Activated T-cell treated with anti-CD3 and anti-CD28 coated beads, Interleukin-2, amount 50 U/mL, for 48 hours (primary cell): ENCODE results near the gene ZNRF1.
A peak's percentile ranks its signal among the peaks of the same experiment; 100 is the strongest.
"Not testable (repeated sequence)": the region's sequence is repeated elsewhere in the genome, so short reads cannot be mapped to it uniquely, and the experiment has no call there.

Experiments
- DNase-seq, 2 experiments: peaks; one replicate each; pipeline ENCODE4 v3.0.0-alpha.2; 2020

Gene ZNRF1

DNA sequence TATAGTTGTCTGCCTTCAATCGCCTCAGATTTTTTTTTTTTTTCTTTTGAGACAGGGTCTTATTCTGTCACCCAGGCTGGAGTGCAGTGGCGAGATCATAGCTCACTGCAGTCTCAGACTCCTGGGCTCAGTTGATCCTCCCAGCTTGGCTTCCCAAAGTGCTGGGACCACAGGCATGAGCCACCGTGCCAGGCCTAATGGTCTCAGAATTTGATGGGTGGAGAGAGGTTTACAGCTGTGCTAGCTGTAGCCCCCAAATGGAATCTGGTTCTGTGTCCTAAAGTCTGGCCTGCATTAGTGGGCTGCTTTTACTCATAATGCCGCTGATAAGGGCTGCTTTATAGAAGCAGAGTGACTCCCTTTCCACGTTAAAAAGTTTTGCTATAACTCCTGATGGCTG, 5.1 kb downstream of the ZNRF1 start:
- DNase-seq, result no peak

- no peak for DNase-seq
These were observed 5.6 kb downstream of the ZNRF1 start for GRCh38 chr16:75004460-75004859.

DNA sequence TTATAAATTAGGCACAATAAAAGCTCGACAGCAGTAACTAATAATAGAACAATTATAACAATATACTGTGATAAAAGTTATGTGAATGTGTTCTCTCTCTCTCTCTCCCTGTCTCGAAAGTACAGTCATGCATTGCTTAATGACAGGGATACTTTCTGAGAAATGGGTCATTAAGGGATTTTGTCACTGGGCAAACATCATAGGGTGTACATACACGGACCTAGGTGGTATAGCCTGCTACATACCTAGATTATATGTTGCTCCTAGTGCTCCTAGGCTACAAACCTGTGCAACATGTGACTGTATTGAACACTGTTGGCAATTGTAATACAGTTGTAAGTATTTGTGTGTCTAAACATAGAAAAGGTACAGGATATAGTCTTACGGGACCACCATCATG, 6.9 kb downstream of the ZNRF1 start:
- no peak for DNase-seq

- no peak for DNase-seq
These were observed 8.6 kb downstream of the ZNRF1 start for GRCh38 chr16:75007443-75007842.

DNA sequence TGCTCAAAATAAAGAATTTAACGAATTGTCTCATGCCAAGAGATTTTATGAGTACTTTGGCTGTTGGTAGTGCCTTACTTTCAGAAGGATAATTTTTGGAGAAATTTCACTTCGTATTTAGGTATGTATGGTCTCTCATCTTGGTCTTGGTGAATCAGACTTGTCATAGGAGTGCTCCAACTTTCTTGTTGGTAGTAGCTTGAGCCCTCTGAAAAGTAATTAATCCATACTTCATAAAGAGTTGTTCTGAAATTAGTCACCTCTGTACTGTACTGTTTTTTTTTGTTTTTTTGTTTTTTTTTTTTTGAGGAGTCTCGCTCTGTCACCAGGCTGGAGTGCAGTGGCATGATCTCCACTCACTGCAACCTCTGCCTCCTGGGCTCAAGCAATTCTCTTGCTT, 11.6 kb downstream of the ZNRF1 start:
- DNase-seq, result no peak

GRCh38 chr16:75011634-75012307, 12.9 kb downstream of the ZNRF1 start:
- DNase-seq, result peak; percentile 64 to 69

DNA sequence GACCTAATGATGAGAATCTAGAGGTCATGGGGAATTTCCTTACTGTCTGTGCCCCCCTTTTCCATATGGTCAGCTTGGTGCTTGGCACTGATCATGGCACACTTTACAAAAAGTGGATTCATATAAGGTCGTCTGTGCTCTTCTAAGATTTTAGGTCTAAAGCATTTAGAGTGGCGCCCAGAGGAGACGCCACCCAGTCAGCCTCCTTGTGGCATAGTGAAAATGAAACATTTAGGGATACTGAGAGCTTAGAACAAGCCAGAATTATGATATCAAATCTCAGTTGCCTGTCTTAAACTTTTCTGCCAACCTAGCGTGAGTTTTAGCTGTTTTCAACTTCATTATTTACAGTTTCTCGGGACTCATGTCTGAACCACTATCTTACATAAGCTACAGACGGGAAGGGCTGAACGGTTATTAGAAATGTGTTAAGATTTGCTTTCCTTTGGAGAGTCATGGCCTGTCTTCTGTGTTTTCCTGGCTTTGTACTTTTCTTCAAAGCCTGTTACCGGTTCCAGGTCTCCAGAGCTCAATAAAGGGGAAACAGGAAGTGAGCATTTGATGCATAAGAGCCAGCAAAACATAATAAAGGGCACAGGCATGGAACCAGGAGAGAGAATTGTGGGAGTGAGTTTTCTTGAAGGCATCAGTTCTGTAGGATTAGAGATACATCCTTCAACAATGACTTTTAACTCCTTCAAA, 13.7 kb downstream of the ZNRF1 start:
- peak in 1 of 2 experiments; percentile 17 for DNase-seq

DNA sequence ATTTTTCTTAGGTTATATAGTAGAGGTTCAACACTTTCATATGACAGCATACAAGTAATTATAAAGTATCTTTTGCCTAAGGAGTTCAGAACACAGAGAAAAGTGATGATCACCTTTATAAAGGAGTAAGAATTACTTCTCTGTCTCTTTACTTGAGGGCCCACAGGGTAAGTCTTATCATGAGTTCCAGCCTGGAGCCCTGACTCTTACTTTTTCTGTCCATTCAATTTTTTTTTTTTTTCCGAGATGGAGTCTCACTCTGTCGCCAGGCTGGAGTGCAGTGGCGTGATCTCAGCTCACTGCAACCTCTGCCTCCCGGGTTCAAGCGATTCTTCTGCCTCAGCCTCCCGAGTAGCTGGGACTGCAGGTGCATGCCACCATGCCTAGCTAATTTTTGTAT, 14.3 kb downstream of the ZNRF1 start:
- not testable (repeated sequence) for DNase-seq

- DNase-seq, result no peak
These were observed 15.5 kb downstream of the ZNRF1 start for GRCh38 chr16:75014318-75014717.

DNA sequence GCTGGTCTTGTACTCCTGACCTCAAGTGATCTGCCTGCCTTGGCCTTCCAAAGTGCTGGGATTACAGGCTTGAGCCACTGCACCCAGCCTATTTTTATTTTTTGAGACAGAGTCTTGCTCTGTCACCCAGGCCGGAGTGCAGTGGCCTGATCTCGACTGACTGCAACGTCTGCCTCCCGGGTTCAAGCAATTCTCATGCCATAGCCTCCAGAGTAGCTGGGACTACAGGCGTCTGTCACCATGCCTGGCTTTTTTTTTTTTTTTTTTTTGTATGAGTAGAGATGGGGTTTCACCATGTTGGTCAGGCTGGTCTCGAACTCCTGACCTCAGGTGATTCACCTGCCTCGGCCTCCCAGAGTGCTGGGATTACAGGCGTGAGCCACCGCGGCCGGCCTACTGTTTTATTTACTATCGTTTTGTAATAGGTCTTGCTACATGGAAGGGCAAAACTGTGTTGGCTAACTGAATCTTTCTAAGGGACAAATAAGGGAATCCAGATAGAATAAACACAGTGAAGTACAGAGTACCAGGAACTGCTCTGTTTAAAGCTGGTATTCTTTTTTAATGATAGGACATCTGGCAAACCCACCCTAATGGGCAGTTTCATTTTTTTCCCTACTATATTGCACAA, 17.7 kb downstream of the ZNRF1 start:
- peak in 1 of 2 experiments; percentile 21 for DNase-seq

DNA sequence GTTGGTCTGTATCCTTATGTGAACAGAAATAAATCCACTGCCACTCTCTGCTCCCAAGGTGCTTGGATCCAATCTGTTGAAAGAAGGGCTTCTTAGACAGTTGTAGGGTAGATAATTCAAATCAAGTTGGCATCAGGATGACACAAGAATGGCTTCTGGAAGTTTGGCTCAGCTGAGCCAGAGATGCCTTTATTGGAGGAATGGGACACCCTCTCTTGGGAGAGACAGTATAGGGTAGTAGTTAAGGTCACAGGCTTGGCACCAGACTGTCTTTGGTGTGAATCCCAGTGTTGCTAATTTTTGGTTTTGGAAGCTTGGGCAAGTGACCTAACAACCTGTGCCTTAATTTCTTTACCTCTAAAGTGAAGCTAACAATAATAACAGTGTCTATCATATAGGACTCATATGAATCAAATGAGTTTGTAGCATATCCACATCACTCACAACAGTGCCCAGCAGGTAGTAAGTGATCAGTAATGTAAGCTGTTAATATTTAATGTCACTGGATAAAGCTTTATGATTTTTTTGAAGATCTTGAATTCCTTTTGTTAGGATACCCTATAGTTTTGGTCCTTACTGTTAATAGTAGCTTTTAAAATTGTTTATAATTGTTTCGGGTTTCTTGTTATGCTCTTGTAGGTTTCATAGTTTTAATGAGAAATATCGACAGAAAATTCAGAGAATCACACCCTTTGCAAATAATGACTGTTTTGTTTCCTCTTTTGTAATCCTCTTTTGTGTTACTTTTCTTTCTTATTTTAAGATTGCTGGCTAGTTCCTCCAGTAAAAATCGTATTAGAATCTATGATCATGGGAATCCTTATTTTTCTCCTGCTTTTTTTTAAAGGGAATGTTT, 19.1 kb downstream of the ZNRF1 start:
- peak in 1 of 2 experiments; percentile 8 for DNase-seq

- no peak for DNase-seq
These were observed 20.2 kb downstream of the ZNRF1 start for GRCh38 chr16:75019007-75019406.

DNA sequence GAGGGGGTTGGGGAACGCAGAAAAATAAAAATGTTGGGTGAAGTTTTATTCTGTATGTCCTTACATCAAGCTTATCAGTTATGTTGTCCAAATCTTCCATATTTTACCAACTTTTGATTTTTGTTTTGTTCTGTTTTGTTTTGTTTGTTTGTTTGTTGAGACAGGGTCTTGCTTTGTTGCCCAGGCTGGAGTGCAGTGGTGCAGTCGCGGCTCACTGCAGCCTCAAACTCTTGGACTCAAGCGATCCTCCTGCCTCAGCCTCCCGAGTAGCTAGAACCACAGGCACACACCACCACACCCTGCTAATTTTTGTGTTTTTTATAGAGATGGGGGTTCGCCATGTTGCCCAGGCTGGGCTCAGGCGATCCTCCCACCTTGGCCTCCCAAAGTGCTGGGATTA, 20.8 kb downstream of the ZNRF1 start:
- DNase-seq, result no peak

DNA sequence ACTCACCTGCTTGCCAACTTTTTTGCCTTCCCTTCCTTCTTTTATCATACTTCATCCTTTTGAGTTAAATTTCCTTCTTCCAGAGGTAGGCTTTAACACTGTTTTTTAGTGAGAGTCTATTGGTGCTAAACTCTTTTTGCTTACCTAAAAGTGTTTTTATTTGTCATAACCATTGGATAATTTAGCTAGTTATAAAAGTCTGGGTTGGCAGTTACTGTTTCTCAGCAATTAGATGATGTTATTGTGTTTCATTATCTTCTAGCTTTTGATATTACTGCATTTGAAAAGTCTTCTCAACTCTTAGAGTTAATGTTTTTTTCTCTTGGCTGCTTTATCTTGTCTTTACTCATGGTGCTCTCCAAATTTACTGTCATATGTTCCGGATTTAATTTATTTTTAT, 22.6 kb downstream of the ZNRF1 start:
- no peak for DNase-seq

GRCh38 chr16:75022567-75022966, 23.7 kb downstream of the ZNRF1 start:
- DNase-seq, result no peak

- no peak for DNase-seq
These were observed 24.2 kb downstream of the ZNRF1 start for GRCh38 chr16:75023009-75023408.

- DNase-seq, result no peak
These were observed 25.4 kb downstream of the ZNRF1 start for GRCh38 chr16:75024182-75024581.

DNA sequence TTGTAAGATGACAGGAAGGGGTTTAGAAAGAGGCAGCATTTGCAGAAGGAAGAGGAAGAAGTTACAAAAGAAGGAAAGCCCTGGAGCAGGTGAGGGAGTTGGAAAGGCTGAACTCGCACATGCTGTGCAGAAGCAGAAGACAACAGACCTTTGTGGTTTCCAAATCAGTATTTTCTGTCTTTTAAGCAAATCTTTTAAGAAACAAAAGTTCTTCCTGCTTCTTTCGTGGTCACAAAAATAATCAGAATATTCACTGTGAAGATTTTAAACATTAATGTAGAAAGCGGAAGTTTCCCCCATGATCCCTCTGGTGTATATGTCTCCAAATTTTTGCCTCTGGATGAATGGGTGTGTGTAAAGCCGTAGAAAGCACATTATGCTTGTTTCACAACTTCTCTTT, 25.8 kb downstream of the ZNRF1 start:
- no peak for DNase-seq

GRCh38 chr16:75025761-75026160, 26.9 kb downstream of the ZNRF1 start:
- DNase-seq, result peak in 1 of 2 experiments; percentile 5

DNA sequence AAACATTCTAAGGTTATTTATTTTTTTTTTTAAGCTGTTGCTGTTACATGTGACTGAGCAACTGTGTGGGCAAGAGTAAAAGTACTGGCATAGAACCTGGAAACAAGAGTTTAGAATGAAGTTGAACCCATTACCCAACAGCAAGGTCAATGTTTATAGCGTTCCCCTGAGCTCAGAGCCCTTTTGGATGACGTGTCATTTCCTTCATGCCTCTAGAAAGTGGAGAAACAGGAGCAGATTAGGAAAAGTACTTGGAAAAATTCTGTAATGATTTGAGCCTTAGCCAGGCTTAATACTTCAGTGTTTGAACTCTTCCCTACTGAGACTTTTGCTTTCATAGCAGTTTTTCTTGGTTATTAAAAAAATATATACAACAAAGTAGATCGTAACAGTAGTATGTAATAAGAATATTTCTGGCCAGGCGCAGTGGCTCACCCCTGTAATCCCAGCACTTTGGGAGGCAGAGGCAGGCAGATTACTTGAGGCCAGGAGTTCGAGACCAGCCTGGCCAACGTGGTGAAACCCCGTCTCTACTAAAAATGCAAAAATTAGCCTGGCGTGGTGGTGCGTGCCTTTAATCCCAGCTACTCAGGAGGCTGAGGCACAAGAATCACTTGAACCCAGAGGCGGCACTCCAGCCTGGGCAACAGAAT, 27.5 kb downstream of the ZNRF1 start:
- not testable (repeated sequence) for DNase-seq

DNA sequence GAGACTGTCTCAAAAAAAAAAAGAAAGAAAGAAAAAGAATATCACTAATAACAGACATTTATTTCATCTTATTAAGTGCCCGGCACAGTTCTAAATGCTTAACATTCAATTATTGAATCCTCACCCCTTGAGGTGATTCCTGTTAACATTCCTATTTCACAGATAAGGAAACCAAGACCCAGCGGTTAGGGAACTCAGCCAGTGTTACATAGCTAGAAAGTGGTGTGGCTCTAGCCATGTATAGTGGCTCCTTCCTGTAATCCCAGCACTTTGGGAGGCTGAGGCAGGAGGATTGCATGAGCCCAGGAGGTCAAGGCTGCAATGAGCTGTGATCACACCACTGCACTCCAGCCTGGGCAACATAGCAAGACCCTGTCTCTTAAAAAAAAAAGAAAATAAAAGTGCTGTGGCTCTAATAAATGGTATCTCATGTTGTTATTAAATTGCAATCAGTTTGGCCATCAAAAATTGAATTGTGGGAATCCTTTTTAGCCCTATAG, 28.1 kb downstream of the ZNRF1 start:
- DNase-seq, result no peak

DNA sequence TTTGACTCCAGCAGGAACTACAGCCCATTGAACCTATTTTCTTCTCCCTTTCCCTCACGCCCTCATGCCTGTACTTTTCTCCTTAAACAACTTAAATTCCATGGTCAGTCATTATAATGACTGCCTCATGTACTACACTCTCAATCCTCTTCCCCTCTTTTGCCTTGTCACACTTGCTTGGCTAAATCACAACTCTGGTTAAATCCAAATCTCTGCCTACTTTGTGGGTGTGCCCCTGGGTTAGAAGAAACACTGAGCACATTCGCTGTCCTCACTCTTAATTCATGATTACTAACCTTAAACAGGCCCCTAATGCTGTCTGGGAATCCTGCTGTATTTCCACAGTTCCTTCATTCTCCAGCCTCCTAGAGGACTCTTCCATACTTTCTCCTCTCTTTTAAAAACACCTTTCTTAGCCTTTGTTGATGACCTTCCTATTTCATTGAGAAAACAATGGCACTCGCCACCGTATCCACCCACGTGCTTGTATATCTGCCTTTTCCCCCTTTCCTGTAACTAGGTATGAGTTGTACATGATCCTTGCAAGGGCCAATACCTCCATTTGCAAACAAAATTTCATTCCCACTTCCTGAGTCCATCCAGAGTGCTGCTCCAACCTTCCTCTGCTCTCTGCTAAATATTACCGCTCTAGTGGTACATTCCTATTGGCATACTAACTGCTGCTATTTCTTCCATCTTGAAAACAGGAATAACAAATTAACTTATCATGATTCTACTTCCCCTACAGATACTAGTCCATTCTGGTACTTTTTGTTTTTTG, 28.9 kb downstream of the ZNRF1 start:
- no peak for DNase-seq
